ENCODE results near the gene ZNF326.

Gene ZNF326

DNA sequence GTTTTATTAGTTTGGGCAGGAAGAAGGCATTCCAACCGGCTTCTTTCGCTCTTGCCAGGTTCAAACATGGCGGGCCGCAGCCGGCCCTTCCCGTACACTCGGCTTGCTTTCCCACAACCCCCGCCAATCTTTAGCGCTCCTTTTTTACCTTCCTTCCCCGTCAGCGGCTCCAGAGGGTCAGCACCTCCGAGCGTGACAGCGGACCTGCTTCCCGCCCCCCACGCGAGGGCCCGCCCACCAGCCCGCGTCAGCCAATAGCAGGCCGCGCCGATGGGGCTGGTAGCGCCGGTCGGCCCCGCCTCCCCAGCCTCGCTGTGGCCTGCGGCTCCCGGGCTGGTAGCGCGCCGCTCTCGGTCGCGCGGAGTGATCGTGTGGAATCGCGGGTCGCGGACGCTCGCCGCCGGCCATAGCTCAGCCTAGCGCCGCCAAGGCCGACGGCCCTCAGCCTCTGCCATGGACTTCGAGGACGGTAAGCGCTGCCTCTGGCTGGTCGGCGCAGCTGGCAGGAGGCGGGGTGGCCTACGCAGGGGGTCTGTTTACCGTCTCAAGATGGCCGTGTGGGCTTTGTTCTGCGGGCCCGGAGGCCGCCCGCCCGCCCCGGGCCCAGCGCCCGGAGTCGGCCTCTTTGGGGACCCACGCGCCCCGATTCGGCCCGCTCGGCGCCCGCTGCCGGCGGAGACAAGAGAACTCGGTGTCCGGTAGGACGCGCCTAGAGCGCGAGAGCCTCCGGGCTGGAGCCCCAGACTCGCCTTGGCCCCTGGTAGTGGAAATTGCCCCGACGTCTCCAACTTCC, at the start of gene ZNF326:
TSS of gene ZNF326 (plus strand) at position 306 of the 793 bp plus-strand sequence. CDS start at position 454, 148 bp downstream.
- peak; percentile 91 for DNase-seq

- no peak for DNase-seq
Observed at GRCh38 chr1:89945852-89946476, 48.9 kb upstream of the ZNF326 start.

GRCh38 chr1:89946532-89946931, 48.4 kb upstream of the ZNF326 start:
- no peak for DNase-seq

- no peak for DNase-seq
Observed at GRCh38 chr1:89948722-89949345, 46.1 kb upstream of the ZNF326 start.

GRCh38 chr1:89949991-89950624, 44.8 kb upstream of the ZNF326 start:
- DNase-seq, result no peak

DNA sequence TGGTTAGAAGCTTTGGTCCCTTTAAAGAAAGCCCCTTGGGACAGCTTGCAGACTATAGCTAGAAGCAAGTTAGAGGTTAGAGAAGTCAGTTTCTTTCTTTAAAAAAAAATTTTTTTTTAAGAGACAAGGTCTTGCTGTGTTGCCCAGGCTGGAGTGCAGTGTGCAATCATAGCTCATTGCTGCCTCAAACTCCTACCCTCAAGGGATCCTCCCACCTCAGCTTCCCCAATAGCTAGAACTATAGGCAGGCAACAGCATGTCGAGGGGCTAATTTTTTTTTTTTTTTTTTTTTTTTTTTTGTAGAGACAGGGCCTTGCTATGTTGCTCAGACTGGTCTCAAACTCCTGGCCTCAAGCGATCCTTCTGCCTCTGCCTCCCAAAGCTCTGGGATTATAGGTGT, 44.2 kb upstream of the ZNF326 start:
- no peak for DNase-seq

DNA sequence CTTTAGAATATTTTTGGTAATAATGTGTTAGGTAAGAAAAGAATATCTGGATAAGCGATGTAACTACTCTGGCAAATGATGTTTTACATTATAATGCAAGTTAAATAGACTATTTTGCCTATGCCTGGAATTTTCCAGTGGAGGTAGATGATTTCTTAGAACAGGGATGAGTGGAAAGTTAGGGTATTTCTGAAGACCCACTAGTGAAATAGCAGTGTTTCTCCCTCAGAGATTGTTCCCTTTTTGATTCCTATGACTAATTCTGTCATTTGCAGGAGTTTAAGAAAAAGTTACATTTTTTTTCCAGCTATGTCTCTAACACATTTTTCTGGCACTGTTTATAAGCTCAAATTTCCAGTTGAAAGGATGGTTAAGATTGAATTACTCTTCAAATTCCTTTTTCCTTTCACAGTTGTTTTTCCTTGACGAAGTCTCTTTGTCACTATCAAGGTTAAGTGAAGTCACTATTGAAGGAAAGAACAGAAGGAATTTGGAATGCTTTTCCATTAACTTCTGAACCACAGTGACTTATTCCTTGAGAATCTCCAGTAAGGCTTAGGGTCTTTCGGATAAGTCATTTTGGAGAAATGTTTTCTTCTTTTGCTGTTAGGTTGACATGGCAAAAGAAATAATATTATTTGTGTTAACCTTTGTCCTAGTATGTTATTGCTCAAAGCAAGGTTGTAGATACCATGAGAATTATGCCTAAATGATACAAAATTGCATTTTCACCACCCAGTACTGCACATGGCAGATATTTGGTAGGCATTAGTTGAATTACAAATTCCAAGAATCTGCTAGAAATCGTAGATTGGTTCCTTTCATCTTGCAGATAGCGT, 42.9 kb upstream of the ZNF326 start:
- DNase-seq, result no peak

GRCh38 chr1:89952605-89953130, 42.2 kb upstream of the ZNF326 start:
- no peak for DNase-seq

DNA sequence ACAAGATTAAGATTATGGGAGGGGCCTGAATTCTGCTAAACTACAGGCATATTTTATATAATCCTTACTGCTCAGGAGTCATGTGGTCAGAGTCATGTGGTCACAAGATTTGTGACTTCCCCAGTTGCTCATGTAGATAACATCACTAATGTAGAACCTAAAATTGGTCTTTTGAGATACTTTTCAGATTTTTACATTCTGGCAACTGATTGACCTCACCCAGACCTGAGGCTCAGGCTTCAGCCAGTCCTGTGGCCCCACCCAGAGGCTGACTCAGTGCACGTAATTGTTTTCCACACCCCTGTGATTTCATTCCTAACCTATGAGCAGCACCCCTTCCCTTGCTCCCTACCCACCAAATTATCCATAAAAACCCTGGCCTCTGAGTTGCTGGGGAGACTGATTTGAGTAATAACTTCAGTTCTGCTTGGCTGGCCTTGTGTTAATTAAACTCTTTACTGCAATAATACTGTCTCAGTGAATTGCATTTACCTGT, 41.7 kb upstream of the ZNF326 start:
- DNase-seq, result peak; percentile 22

DNA sequence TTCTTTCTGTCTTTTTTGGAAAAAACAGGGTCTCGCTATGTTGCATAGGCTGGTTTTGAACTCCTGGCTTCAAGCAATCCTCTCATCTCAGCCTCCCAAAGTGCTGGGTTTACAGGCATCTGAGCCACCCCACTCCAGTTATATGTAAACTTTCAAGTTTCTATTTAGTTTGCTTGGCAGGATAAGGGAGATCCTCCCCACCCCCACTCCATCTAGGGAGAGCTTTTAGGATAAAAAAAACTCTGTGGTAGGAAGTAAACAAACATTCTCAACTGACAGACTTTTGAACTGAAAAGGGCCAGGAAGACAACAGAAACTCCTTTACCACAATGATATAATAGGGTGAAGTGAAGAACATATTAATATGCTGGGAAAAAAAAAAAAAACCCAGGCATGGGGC, 41.0 kb upstream of the ZNF326 start:
- no peak for DNase-seq

DNA sequence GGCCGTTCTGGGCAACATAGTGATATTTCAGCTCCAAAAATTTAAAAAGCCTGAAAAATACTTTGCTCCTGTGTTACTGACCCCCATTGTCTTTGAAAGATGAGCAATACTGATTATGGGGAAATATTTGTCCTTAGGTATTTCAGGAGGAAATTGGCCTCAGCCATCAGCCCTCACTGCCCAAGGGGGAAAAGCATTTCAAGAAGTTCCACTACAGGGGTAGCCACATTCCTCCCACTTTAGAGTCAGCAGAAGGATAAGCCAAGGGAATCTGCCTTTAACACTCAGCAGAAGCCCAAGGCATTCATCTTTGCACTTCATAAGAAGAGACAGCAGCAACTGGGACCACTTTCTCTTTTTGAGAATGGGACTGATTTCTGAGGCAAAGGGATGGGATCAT, 40.5 kb upstream of the ZNF326 start:
- no peak for DNase-seq

DNA sequence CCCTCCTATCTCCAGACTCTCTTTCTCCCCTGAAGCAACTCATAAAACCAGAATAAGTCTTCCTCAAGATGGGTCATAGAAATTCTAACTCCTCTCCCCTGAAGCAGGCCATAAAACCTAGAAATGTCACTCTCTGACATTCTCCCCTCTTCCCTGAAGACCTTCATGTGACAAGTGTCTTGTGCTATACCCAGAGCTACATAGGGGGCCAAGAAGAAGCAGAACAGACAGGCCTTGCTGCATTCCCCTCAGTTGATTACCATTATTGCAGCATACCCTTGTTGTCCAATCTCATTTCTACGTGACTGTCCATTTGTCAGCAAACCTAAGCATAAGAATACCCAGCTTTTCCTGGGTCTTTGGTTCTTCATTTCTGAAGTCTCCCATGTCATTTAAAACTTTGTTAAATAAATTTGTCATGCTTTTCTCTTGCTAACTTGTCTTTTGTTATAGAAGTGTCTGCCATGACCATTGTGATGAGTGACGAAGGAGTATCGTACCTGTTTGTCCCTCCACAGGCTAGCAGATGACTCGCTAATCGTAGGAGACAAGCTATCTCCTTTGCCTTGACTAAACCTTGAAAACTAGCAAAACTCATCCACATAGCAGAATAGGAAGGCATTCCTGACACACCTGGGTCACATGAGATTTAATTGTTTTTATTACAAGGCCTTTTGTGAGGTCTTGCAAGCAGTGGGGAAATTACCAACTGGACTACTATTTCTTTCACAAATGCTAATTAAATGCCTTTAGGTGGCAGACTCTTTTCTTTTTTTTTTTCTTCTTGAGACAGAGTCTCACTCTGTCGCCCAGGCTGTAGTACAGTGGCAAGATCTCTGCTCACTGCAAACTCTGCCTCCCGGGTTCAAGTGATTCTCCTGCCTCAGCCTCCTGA, 39.4 kb upstream of the ZNF326 start:
- no peak for DNase-seq

DNA sequence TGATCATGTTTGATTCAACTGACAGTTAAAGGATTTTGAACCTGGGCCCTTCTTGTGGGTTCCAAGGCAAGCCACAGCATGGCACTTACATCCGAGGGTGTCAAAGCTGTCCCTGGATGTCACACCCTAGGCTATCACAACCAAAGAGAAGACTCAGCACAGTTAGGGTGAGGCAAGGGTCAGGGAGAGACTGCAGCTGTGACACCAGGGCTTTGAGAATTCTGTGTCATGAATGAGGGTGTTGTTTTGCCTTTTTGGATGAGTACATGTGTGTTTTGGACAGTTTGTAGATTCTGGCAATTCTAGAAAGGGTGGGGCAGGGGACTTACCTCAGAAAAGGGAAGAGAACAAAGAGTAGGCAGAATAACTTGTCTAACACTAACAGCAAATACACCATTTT, 37.8 kb upstream of the ZNF326 start:
- DNase-seq, result no peak

GRCh38 chr1:89958851-89959654, 35.9 kb upstream of the ZNF326 start:
- no peak for DNase-seq

DNA sequence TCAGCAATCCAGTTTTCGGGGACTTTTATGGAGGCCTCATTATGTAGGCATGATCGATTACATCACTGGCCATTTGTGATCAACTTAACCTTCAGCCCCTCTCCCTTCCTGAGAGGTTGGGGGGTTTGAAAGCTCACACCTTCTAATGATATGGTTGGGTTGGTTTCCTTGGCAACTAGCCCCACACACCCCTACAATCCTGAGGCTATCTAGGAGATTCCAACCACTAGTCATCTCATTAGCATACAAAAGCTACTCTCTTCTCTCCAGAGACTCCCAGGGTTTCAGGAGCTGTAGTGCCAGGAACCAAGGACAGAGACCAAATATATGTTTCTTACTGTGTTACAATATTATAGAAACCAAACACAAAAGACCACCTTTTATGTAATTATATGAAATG, 35.2 kb upstream of the ZNF326 start:
- no peak for DNase-seq

DNA sequence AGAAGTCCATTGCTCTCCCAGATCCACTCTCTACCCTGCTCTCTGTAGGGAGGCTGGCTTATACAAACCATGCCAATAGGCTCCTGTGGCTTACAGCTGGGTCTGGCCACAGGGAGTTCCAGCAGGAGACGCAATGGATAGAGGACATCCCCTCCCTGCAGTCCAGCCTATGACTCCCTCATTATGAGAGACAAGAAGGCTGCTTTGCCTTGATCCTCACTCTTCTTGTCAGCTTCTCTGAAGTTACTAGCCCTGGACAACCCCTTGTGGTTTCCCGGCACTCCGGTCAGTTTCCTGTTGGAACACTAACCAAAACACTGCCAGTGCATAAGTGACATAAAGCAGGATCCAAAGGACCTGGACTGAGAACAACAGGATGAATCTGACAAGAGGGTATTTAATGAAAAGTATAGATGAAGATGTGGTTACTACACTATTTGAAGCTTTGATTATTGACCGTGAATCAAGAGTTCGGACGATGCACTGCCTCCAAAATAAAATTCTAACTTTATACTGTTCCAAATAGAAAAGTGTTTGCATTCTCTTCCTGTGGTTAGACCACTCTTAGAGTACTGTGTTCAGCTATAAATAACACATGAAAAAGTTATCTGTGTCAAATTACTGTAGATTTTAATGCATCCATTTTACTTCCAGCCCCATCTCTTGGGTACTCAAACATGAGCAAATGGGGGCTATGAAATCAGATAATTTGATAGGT, 32.7 kb upstream of the ZNF326 start:
- no peak for DNase-seq

- no peak for DNase-seq
Observed at GRCh38 chr1:89962742-89963075, 32.2 kb upstream of the ZNF326 start.

- DNase-seq, result no peak
Observed at GRCh38 chr1:89965193-89965768, 29.6 kb upstream of the ZNF326 start.

- no peak for DNase-seq
Observed at GRCh38 chr1:89966656-89967055, 28.3 kb upstream of the ZNF326 start.

Data from activated CD4-positive, alpha-beta T cell treated with anti-CD3 and anti-CD28 coated beads, Interleukin-2, amount 50 U/mL, for 1 hour (primary cell).